HG03196 (cell line): ENCODE results near the gene KANSL1L.
A peak's percentile ranks its signal among the peaks of the same experiment; 100 is the strongest.
"Not testable (repeated sequence)": the region's sequence is repeated elsewhere in the genome, so short reads cannot be mapped to it uniquely, and the experiment has no call there.

Source experiments
- ATAC-seq: cut with Tn5 transposase; IDR thresholded peaks from one replicate; pipeline ENCODE4 v1.9.1; 2021; ENCODE audit not compliant: unreplicated experiment

KANSL1L gene

DNA sequence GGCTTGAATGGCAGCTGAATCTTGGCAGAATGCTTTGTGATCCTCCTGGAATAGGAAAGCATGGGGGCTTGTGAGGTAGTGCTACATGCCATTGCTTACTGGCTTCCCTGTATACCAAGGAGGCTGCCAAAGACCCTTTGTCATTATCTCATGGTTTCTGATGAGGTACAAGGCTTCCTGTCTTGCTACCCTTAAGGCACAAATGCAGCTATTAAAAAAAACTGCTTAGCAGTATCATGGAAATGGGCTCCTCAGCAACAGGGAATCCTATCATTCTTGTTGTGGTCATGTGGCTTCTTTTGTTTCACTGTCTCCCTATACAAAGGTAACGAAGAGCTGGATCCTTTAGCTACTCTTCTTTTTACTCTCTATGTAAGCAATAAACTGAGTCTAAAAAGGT is 6.6 kb upstream of the KANSL1L start:
- ATAC-seq = no peak

DNA sequence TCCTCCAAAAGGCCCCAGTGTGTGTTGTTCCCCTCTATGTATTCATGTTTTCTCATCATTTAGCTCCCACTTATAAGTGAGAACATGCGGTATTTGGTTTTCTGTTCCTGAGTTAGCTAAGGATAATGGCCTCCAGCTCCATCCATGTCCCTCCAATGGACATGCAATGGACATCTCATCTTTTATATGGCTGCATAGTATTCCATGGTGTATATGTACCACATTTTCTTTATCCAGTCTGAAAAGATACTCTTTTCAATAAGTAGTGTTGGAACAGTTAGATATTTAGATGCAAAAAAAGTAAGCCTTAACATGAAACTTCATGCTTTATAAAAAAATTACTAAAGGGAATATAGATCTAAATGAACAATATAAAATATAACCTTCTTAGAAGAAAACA is 5.9 kb upstream of the KANSL1L start:
- not testable (repeated sequence) for ATAC-seq

DNA sequence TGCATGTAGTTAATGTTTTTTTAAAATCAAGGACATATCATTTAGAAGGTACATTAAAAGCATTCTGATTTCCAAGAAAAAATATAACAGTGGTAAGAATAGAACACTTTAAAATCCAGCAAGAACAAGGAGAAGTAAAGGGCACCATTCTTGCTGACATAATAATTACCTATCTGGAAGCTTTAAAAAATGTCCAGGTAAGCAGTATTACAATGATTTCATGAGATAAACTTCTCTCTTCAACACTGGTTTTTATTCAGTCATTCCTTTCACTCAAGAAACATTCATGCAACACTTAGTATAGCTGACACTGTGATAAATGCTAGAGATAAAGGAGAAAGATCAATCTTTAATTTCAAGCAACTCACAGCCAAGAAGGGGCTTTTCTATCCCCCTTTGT is 2.9 kb upstream of the KANSL1L start:
- ATAC-seq = no peak

DNA sequence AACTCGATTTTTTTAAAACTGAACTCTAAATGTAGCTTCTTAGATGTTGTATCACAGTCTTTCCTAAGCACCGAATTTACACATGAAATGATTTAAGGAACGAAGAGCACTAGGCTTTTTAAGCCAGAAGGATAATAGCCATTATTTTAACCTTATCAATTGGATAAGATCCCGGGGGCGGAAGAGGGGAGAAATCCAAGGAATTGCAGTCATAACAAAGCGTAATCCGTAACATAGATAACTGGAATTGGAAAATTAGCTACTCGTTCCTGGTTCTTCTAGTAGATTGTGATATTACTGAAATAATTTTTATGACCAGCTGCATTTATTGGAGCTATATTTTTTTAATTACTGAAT is 988 bp upstream of the KANSL1L start:
- no peak for ATAC-seq

DNA sequence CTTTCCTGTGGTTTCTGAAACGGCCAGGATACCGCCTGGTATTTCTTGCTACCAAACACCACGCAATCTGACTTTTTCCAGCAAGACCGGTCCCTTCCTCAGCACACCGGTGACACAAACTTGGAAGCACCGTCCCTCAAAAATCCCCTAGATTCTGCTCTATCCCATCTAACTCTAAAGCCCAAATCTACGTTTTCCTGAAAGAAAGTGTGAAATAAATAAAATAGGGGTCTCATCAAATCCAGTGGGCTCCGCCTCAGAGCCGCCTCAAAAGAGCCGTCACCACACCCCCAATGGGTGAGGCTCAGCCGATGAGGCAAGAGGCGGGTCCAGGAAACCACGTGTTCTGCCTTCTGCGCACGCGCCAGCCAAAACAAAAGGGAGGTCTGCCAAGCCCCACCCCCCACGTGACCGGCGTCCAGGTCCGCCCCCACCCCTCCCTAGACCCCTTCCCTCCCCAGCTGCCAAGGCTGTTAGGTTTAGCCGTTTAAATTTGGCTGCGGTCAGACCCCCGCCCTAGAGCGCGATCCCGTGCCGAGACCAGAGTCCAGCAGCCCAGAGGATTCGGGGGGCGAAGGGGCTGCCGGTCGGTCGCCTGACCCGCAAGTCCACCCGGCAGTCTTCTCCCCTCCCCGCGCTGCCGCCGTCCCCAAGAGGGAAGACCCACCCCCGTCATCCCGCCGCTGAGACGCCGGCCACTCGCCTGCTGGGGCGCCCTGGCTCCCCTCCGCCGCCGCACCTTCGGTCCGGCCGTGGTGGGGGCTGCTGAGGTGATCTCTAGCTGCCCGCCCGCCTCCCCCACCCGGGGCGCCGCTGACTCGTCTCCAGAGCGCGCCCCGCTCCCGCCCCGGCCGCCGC is 534 bp downstream of the KANSL1L start:
- peak; percentile 69 for ATAC-seq

DNA sequence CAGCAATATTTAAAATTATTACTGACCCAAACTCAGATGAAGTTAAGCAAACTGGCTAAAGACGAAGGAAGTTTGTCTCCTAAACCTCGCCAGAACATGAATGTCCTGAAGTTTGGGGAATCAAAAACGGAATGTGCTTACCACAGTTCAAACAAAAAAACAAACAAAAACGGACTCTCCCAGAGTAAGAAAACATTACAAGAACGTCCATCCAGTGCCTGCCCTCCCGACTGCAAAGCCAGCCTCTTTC is 1.1 kb downstream of the KANSL1L start:
- ATAC-seq = no peak

DNA sequence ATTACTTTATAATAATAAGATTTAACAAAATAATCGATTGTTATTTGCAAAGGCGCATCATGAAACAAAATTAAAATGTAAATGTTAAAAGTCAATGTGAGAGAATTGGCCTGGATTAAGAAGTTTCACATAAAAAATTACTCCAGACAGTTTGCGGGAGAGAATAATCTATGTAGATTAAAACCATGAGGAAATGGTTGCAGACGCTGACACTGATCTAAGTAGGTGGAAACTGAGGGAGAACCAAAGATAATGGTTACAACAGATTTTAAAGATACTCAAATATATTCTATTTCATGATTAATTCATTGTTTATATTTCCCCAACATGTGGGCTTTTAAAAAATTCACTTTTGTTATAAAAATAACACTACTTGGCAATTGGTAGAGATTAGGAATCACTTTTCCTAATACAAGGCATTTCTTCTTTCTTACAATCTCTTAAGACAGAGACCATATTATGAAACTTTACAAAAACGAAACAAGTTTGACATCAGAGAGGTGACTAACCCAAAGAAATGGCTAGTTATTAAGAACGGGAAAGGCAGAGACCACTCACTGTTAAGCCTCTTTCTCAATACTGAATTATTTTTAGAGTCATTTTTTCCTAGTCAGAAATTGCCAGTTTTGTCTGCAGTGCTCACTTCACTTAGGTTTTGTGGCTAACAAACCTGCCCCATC is 1.6 kb downstream of the KANSL1L start:
- ATAC-seq = peak; percentile 36

DNA sequence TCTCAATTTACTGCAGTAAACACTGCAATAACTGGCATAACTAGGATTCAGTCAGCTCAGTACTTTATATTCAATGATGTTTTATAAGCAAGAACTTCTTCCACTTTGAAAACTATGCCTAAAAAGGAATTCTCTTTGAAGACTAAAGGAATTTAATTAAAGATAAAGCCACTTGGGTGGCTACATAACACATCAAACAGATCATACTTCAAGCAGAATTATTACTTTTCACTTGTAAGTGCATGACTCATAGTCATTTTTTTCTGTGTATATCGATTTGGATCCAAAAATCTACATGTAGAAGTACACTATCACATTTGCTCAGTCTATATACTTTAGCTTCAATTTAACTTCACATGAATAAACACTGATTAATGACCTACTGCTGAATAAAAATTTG is 4.0 kb downstream of the KANSL1L start:
- no peak for ATAC-seq

DNA sequence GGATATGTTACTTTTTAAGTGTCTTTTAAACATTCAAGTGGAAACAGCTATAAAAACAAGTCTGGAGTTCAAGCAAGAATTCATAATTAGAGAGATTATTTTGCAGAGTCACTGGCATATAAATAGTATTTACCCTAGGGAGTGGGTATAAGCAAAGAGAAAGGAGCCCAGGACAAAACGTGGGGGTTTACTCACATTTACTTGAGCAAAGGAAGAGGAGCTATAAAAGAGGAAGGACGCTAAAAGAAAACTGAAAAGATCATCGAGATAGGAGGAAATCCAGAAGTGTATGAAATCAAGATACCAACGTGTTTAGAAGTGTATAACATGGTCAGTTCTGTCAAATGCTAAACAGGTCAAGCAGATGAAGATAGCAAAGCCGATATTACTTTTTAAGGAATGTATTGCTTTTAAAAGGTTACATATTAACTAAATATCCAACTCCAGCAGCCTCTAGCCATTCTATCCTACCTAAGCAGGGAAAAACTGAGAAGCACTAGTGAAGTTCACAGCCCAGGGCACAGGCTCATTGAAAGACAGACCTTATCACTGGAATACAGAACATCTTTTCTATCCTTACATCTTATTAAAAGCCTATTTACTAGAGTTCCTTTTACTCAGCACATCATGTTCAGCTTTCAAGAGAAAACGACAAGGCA is 8.6 kb downstream of the KANSL1L start:
- ATAC-seq = no peak

DNA sequence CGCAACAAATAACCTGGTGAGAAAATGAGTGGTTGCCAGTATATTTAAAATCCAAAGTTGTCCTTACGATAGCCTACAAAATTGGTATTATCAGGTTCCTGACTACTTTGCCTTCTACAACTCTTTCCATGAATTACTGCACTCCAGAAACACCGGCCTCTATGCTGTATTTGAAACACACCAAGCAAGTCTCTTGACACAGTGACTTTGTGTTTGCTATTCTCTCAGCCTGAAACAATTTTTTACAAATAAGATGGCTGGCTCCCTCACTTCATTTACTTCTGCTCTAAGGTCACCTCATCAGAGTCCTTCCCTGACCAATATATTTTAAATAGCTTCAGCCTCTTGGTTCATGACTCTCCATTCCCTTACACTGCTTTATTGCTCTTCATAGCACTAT is 12.2 kb downstream of the KANSL1L start:
- no peak for ATAC-seq

DNA sequence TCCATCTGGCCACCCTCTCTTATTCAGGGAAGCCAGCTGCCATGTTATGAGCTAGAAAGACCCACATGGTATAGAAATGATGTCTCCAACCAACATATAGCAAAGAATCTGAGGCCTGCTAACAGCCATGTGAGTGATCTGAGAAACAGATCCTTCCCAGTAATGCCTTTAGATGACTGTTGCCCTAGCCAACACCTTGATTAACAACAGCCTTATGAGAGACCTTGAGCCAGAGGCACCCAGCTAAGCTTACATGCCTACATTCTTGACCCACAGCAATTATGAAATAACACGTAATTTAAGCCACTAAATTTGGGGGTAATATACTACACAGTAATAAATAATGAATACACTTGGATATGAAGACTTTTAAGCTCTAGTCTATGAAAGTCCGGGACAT is 13.0 kb downstream of the KANSL1L start:
- no peak for ATAC-seq

DNA sequence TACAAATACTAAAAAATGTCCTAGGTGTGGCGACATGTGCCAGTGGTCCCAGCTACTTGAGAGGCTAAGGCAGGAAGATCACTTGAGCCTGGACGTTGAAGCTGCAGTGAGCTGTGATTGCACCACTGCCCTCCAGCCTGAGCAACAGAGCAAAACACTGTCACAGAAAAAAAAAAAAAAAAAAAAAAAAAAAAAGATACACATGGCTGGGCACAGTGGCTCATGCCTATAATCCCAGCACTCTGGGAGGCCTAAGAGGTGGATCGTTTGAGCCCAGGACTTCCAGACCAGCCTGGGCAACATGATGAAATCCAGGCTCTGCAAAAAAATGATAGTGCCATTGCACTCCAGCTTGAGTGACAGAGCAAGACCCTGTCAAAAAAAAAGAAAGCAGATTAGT is 13.7 kb downstream of the KANSL1L start:
- ATAC-seq = no peak

DNA sequence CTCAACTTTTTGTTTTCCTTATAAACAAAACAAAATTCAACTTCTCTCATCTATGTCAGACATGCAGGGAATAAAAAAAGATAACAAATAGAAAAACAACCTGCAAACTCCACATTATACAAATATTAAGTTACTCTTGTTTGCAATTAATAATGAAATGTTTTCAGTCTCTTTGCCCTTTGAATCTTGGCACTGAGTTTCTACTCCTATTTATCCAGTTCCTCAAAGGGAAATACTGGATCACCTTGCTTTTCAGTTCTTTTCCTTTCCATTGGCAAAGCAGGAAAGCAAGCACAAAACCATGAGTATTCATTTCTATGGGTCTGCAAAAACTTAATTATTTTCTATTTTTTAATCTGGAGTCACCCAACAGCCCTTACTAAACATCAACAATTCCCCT is 23.6 kb downstream of the KANSL1L start:
- ATAC-seq = no peak

DNA sequence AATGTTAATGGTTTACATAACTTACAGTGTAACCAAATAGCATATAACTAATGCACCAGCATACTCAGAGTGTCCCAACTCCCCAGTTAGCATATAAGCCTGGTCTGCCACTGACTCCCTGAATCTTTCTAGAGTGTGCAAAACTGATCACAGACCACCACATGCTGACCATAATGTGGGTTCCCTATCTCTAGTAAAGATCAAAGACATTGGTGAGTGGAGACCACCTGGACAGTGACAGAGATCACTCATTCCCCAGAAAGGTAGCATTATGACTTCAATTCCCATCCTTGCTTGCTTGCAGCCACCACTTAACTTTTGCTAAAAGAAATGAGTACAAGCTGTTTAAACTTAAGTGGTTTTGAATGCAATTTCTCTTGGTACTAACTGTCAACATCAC is 39.0 kb downstream of the KANSL1L start:
- no peak for ATAC-seq

DNA sequence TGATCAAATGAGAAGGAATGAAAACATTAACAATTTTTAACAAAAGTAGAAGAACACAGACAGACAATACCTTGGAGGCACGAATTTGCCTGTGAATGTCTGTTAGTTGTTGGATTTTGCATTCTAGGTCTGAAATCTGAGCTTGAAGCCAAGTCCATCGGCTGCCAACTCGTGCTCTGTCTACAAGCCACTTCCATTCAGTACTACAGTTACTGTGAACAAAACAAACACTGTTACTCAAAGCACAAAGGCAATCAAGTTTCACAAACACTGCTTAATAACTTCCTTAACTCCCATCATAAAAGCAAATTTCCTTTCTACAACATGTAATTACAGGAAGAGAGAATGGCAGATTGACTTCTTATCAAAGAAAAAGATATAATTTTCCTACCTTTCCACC is 42.2 kb downstream of the KANSL1L start:
- ATAC-seq = no peak

DNA sequence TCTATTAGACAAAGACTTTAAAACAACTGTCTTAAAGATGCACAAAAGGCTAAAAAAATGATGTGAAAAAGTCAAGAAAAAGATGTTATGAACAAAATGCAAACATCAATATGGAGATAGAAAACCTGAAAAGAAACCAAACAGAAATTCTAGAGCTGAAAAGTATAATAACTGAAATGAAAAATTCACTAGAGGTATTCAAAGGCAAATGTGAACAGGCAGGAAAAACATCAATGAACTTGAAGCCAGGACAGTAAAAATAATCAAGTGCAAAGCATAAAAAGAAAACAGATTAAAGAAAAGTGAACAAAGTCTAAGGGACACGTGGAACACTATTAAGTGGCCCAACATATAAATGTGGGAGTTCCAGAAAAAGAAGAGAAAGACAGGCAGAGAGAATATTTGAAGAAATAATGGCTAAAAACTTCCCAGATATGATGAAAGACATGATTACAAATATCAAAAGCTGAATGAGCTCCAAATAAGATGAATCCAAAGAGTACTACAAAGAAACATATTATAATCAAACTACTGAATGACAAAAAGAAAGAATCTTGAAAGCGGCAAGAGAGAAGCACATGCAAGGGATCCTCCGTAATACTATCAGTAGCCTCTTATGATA is 57.5 kb downstream of the KANSL1L start:
- no peak for ATAC-seq

DNA sequence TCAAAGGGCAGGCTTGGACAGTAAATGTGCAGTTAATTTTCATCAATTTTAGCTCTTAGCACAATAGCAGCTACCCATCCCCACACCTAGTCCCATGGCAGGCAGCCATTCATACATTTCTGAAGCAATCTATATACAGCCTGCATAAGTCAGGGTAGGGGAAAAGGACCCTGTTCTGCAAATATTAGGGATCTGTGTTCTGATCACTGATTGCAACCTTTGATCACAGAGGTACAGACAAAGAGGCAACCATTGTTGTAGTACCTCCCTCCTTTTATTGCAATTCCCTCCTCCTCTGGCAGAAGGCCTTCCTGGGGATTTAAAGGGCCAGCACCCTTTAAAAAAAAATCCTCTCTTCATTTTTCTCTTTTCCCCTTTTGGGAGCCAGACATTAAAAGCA is 58.3 kb downstream of the KANSL1L start:
- ATAC-seq = no peak

DNA sequence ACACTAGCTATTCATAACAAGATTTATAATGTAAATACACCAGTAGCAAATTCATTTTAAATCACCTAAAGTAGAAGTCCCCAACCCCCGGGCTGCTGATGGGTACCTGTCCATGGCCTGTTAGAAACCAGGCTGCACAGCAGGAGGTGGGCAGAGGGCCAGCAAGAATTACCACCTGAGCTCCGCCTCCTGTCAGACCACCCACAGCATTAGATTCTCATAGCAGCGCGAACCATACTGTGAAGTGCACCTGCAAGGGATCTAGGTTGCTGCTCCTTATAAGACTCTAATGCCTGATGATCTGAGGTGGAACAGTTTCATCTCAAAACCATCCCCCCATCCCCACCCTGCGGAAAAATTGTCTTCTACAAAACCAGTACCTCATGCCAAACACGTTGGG is 71.3 kb downstream of the KANSL1L start:
- no peak for ATAC-seq

DNA sequence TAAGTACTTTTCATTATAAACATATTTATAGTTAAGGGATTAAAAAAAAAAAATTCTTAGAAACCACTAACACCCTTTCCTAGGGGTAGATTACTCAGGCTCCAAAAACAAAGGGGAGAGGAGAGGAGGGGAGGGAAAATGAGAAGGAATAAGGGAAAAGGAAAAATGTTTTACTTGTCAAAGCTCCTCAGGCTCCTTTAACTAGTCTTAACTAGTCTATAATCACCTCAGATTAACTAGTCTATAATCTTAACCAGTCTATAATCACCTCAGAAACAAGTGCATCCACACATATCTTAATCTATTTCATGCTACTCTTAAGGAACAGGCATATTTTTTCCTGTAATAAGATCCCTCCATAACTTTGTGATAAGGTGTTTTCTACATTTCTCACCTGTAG is 76.4 kb downstream of the KANSL1L start:
- ATAC-seq = no peak

DNA sequence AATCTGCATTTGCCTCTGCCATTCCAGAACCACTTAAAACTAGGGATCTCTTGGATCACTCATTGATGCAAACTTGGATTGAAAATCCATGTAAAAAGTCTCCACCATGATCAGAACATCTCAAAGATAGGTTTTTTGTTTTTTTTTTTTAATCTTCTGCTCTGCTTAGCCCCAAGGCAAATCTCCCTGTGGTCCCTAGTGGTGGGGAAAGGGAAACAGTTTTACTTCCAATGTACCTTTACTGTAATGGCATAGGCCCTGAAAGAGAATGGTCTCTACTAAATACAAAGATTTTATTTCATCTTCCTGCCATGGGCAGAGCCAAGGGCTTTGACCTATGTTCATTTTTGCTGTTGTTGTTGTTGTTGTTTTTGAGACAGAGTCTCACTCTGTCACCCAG is 78.4 kb downstream of the KANSL1L start:
- ATAC-seq = no peak

DNA sequence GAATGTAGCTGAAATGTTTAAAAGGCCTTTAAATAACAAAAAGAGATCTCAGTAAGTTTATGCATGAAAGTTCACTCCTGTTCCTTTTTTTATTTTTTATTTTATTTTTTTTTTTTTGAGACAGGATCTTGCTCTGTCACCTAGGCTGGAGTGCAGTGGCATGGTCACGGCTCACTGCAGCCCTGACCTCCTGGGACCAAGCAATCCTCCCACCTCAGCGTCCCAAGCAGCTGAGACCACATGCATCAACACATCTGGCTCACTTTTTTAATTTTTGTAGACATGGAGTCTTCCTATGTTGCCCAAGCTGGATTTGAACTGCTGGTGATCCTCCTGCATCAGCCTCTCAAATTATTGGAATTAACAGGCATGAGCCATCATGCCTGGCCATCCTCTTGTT is 84.3 kb downstream of the KANSL1L start:
- ATAC-seq = no peak

DNA sequence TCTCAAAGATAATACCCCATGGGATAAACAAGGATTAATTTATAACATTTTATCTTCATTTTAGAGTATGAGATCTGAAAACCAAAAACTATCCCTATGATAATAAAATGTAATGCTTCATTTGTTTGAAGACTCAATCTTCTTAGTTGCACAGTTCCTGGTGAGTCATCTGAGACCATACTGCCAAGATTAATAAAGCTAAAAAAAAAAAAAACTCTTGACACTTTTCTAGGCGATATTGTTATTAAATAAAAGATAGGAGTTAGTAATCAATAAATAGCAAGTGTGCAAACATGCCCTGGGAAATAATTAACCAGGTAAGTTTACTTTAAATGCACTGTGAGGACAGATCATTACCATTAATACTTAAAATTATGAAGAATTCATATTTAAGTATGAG is 84.9 kb downstream of the KANSL1L start:
- no peak for ATAC-seq
